Mesothelial cell of epicardium (in vitro differentiated cells): Measurements from ENCODE around the gene CACNB4. TPM values are rescaled to one million over a fixed set of nuclear protein-coding genes. Genes with fewer than 3 reads are reported as not detected.

Experiments used
- DNase-seq, 2 experiments: peaks; one replicate each; pipeline ENCODE4 v3.0.0; 2021; ENCODE audit warnings: low spot score in 2 of 2; ENCODE audit not compliant: unreplicated experiment in 2 of 2
- H3K27ac Mint-ChIP-seq: 2 replicates; pipeline ENCODE4 v1.8.0; 2021; ENCODE audit warnings: mixed read lengths
- H3K27me3 Mint-ChIP-seq: 2 replicates; pipeline ENCODE4 v1.8.0; 2021; ENCODE audit warnings: low read depth, mixed read lengths
- H3K36me3 Mint-ChIP-seq: 2 replicates; pipeline ENCODE4 v1.8.0; 2021; ENCODE audit warnings: mixed read lengths
- H3K4me1 Mint-ChIP-seq: 2 replicates; pipeline ENCODE4 v1.8.0; 2021; ENCODE audit warnings: mixed read lengths
- H3K4me3 Mint-ChIP-seq: 2 replicates; pipeline ENCODE4 v1.8.0; 2021; ENCODE audit warnings: mild to moderate bottlenecking, moderate library complexity, mixed read lengths
- H3K9me3 Mint-ChIP-seq: 2 replicates; pipeline ENCODE4 v1.8.0; 2021; ENCODE audit warnings: mixed read lengths
- CTCF ChIP-seq: fragments of 200-600 bp; sonication (generic); IDR thresholded peaks from one replicate; pipeline ENCODE4 v1.5.0; 2021; ENCODE audit warnings: antibody characterized with exemption; ENCODE audit not compliant: unreplicated experiment
- total RNA-seq: library from RNA; stranded (reverse); gene quantifications from 3 replicates; pipeline ENCODE4 v1.2.1, GENCODE V29; 2021

The CACNB4 gene
- total RNA-seq, 1 donor from 2014 or later = 4.1 TPM

- peaks cover 8% of the 10 kb centered on the region for H3K4me1 Mint-ChIP-seq
- no peak overlapping the region for H3K4me3 Mint-ChIP-seq
- TF ChIP-seq CTCF = no peak
- H3K36me3 Mint-ChIP-seq = no peaks in the 10 kb centered on the region
- no peaks in the 10 kb centered on the region for H3K27me3 Mint-ChIP-seq
- no peaks in the 10 kb centered on the region for H3K9me3 Mint-ChIP-seq
- DNase-seq = no peak
- no peak overlapping the region for H3K27ac Mint-ChIP-seq
These were observed 253.0 kb downstream of the CACNB4 start for GRCh38 chr2:151845884-151846283.

GRCh38 chr2:151845481-151845880, 253.4 kb downstream of the CACNB4 start:
- Mint-ChIP-seq H3K4me3 (no peak overlapping the region), H3K9me3 (no peaks in the 10 kb centered on the region), H3K36me3 (no peaks in the 10 kb centered on the region), H3K4me1 (peaks cover 11% of the 10 kb centered on the region), H3K27ac (no peak overlapping the region), H3K27me3 (no peaks in the 10 kb centered on the region)
- no peak for TF ChIP-seq CTCF
- no peak for DNase-seq

- peaks cover 13% of the 10 kb centered on the region for H3K4me1 Mint-ChIP-seq
- H3K36me3 Mint-ChIP-seq = no peaks in the 10 kb centered on the region
- H3K9me3 Mint-ChIP-seq = no peaks in the 10 kb centered on the region
- TF ChIP-seq CTCF = no peak
- no peak for DNase-seq
- no peak overlapping the region for H3K27ac Mint-ChIP-seq
- no peaks in the 10 kb centered on the region for H3K27me3 Mint-ChIP-seq
- no peak overlapping the region for H3K4me3 Mint-ChIP-seq
These were observed 254.5 kb downstream of the CACNB4 start for GRCh38 chr2:151844211-151844896.

GRCh38 chr2:151843691-151844061, 255.2 kb downstream of the CACNB4 start:
- Mint-ChIP-seq H3K9me3 (no peaks in the 10 kb centered on the region), H3K4me1 (peaks cover 13% of the 10 kb centered on the region), H3K4me3 (no peak overlapping the region), H3K27me3 (no peaks in the 10 kb centered on the region), H3K27ac (no peak overlapping the region), H3K36me3 (no peaks in the 10 kb centered on the region)
- no peak for DNase-seq
- TF ChIP-seq CTCF = no peak

GRCh38 chr2:151842830-151843690, 255.8 kb downstream of the CACNB4 start:
- no peaks in the 10 kb centered on the region for H3K36me3 Mint-ChIP-seq
- peaks cover 13% of the 10 kb centered on the region for H3K4me1 Mint-ChIP-seq
- H3K9me3 Mint-ChIP-seq = no peaks in the 10 kb centered on the region
- no peaks in the 10 kb centered on the region for H3K27me3 Mint-ChIP-seq
- no peak for DNase-seq
- no peak for TF ChIP-seq CTCF
- no peak overlapping the region for H3K27ac Mint-ChIP-seq
- no peak overlapping the region for H3K4me3 Mint-ChIP-seq
